Stimulated activated CD8-positive, alpha-beta memory T cell treated with anti-CD3 and anti-CD28 coated beads, Interleukin-4, amount 100 ng/mL, for 1 hour (primary cell): ENCODE data around the gene B9D1.
"Not testable (repeated sequence)": the region's sequence is repeated elsewhere in the genome, so short reads cannot be mapped to it uniquely, and the experiment has no call there.

ENCODE experiments used
- DNase-seq, 2 donors: peaks; one replicate each; pipeline ENCODE4 v3.0.0-alpha.2; 2020; ENCODE audit warnings: low read depth in 2 of 2, low spot score in 1 of 2

B9D1 gene

GRCh38 chr17:19359151-19359550, 3.4 kb downstream of the B9D1 start:
- DNase-seq = no peak

GRCh38 chr17:19357761-19358160, 4.8 kb downstream of the B9D1 start:
- DNase-seq = no peak

DNA sequence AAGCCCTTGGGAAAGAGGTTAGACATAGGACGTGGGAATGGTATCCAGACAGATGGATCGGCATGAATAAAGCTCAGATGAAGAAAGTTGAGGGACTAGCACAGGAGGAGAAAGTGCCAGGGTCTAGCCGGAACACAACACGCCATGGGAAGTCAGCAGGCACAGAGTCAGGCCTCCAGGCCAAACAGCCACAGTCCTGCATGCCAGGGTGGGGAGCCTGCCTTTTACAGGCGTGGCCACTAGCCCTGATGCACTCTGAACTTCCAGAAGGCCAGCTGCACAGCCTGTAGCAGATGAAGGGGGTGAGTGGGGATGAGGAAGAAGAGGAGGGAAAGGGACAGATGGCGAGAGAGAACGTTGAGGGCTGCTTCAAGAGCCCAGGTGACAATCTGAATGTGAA, 5.2 kb downstream of the B9D1 start:
- no peak for DNase-seq

DNA sequence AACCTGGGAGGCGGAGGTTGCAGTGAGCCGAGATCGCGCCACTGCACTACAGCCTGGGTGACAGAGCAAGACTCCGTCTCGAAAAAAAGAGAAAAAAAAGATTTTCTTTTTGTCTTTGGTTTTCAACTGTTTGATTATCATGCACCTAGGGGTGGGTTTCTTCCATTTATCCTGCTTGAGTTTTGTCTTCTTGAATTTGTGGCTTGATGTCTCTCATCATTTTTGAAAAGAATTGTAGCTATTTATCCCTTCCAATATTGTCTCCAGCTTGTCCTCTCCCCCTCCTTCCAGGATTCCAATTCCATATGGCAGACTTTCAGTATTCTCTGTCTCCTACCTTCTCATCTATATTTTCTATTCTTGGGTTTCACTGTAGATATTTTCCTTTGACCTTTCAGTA, 7.8 kb downstream of the B9D1 start:
- DNase-seq = no peak

DNA sequence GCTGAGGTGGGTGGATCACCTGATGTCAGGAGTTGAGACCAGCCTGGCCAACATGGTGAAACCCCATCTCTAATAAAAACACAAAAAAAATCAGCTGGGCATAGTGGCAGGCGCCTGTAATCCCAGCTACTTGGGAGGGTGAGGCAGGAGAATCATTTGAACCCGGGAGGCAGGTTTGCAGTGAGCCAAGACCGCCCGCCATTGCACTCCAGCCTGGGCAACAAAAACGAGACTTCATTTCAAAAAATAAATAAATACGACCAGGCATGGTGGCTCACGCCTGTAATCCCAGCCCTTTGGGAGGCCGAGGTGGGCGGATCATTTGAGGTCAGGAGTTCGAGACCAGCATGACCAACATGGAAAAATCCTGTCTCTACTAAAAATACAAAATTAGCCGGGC, 9.1 kb downstream of the B9D1 start:
- DNase-seq = not testable (repeated sequence)

GRCh38 chr17:19348806-19349205, 13.7 kb downstream of the B9D1 start:
- no peak for DNase-seq

DNA sequence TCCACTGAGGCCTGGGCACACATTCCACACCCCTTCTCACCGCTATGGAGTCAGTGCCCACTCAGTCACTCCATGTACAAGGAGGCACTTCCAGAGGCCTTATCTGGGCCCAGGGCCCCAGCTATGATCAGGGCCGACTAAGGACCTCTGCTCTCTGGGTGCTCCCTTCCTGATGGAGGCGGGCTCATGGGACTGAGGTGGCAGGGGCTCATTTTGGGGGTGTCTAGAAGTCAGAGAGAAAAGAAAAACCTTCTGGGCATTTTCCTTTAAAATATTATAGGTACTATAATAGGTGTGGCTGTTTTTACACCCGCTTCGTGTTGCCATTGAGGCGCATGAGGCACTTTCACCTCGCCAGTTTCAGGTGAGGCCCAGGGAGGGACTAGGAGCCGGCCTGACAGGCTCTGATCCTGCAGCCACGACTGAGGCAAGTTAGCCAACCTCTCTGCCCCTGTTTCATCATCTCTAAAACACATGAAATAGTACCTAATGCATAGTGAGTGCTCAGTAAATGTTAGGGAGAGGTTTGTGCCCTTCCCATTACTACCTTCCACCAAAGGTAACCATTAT, 14.4 kb downstream of the B9D1 start:
- DNase-seq = no peak

- no peak for DNase-seq
Measured at GRCh38 chr17:19347323-19348080, 15.0 kb downstream of the B9D1 start.

DNA sequence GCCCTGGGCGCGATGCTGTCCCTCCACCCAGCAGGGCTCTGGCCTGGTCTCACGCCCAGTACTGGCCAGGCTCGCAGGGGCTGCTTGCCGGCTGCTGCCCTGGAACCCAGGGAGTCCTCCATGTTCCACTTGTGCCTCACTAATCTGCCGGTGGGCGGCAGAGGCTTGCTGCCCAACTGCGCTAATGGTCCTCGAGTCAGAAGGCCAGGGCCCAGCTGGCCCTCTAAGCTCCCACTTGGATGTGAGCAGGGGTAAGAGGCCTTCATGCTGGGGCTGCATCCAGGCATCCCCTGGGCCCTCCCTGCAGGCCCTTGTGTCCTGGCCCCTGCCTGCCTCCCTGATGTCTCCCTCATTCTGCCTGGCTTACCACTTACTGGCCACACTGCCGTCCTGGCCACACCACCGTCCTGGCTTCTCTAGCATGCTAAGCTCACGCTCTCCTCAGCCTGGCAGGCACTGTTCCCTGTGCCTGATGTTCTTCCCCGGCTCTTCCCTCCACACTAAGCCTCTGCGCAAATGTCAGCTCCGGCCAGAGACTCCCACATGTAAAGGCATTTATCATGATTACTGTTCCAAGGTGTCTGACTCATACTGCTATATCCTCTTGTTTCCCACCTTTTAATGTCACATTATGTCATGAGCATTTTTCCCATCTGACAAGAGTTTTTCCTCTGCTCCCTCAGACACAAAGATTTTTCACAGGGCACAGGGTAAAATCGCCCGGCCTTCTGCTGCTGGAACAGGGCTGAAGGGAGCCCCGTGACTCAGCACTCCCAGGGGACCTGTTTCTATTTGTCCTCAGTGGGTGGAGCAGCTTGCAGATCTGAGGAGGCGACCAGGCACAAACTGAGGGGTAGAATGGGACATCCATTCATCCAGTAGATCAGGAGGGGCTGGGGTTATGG, 15.9 kb downstream of the B9D1 start:
- no peak for DNase-seq

DNA sequence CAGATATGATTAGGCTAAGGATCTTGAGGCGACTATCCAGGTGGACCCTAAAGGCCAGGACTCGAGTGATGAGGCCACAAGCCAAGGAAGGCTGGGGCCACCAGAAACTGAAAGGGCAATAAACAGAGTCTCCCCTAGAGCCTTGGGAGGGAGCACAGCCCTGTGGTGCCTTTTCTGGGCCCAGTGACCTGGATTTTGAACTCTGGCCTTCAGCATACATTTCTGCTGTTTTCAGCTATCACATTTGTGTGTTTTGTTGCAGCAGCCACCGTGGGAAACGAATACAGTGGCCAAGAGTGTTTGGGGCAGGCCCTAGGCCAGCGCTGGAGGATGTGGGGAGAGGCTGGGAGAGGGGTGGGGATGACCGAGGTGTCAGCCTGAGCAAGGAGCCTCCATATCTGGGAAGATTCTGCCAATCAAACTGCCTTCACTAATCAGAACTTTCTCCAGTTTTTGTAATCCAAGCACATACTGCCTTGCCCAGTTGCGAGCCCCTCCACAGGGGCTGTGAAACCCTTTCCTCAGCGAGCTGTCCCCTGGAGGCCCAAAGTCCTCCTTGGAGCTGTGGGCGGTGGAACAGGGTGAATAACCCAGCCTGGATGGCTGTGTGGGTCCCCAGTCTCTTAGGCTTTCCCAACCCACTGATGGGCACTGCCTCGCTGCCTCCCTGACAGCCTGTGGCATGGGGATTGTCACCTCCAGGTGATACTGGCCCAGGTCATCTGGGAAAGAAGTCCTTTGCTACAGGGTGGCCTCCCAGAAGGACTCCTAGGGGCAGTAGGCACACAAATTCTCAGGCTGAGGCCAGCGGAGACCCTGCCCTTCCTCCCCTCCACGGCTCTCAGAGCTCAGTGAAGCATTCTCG, 16.8 kb downstream of the B9D1 start:
- no peak for DNase-seq

DNA sequence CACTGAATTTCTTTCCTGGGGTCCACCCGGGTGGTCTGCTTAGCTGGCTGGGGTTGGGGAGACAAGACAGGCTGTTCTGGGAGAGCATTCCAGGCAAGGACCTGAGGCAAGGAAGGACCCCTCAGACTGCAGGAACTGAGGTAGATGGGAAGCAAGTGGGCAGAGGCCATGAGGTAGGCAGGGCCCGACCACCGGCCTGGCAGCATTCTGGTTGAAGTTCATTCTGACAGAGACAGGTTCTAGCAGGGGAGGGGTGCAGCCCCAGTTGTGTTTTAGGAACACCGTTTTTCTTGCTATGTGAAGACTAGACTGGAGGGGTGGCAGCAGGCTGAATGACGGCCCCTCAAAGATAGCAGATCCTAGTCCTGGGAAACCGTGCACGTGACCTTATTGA, 17.5 kb downstream of the B9D1 start:
- DNase-seq = no peak

DNA sequence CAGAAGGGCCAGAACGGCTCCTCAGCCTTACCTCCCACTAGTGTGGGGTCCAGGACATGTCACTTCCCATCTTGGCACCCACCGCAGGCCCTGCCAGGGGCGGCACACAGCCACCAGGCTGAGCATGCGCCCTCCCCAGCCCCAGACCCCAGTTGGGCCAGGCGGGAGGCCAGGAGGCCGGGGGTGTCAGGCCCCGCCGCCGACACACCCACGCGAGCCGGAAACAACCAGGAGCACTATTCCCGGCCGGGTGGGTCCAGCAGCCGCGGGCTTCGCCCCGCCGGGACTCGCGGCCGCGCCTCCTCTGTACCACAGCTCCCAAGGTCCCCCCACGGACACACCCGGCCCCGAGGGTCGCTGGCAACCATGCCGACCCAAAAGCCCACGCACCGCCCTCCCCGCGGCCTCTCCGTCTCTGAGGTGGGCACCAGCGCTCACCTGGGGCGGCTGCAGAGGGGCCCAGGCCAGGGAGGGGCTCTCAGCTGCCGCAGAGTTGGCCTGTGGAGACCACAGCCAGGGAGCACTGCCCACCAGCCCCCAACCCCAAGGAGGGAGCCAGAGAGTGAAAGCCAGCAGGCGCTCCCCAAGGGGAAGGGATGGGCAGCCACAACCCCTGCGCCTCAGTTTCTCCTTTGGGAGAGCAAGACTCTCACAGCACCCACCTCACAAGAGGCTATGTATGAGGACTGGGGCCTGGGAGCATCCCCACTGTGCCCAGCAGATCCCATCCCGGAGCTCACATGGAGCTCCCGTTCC, 18.0 kb downstream of the B9D1 start:
- DNase-seq = no peak

DNA sequence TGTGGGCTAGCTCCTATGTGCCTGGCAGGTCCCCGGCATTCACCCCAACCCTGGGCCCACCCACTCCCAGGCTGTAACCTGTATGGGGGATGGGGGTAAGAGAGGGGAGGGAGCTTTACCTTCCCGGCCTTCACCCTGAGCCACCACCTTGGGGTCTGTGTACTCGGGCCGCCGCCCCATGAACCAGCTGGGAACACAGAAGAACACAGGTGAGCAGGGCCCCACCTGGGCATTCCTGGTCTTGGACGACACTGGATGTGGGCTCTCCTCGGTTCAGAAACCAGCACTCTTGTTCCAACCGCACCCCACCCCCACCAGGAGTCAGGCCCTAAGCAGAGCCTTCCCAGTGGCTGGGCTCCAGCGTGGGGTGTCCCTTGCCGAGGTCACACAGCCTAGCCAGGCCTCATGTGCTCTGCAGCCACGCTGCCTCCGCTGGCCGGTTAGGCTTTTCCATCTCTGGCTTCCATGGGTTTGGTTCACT, 18.8 kb downstream of the B9D1 start:
- no peak for DNase-seq

GRCh38 chr17:19343256-19343630, 19.3 kb downstream of the B9D1 start:
- DNase-seq = no peak

DNA sequence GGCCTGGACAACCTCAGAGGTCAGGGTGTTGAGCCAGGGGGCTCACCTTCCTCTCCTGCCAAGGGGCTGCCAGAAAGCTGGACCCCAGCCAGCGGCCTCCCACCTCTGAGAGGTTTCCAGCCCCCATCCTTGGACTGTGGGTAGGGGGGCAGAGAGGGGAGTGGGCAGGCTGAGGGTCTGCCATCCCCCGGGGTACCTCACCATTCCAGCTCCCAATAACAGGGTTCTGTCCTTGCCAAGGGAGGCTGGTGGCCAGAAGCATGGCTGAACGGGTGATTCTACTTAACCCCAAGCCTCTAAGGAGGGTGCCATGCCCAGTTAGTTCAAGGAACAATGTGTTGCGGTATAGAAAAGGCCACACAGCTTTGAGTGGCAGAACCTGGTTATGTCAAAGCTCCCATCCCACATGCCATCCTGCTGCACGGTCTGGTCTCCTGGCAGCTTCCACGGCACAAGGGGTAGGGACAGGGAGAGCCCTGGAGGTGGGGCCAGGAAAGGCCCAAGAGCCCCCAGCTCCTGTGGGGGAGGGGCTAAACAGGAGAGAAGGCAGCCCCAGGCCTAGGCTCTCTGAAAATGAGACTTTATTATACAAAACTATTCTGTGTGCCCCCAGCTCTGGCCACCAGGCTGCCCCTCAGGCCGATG, 19.8 kb downstream of the B9D1 start:
- no peak for DNase-seq

- DNase-seq = no peak
Measured at GRCh38 chr17:19341641-19342610, 20.6 kb downstream of the B9D1 start.

DNA sequence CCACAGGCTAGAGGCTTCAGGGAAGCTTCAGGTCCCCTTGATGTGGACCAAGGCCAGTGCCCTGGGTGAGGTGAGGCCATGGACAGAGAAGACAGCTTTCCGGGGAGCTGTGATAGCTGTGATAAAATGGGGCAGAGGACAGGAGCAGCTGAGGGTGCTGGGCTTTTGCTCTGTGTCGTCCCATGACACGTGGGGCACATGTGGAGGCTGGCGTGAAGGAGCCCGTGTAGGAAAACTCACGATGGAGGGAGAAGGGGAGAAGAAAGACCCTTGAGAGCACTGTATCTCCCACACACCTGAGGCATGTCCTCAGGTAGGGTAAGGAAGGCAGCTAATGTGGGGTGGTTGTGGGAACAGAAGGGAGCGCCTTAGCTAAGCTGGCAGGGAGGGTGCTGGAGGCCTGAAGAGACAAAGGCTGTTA, 21.3 kb downstream of the B9D1 start:
- no peak for DNase-seq

DNA sequence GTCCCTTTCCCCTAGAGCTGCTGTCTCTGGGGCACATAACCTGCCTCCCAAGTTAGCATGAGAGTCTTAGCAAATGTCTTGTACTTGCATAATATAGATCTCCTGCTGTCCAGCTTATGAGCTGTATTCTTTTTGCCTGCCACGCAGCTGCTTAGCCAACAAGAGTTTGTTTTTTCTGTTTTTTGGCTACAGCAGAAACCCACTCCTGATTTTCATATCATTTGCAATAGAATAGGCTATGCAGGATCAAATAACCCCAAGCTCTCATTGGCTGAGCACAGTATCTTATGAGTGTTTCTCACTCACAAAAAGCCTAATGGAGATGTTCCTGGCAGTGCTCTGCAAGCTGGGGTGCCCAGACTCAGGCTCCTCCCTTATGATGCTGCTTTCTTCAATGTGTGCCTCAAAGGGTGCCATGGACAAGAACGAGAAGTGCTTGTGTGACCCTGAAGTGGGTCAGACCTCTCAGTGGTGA, 23.1 kb downstream of the B9D1 start:
- no peak for DNase-seq
